Keratinocyte (primary cell): Measurements from ENCODE around the gene UBE2N. TPM values are rescaled to one million over a fixed set of nuclear protein-coding genes. Genes with fewer than 3 reads are reported as not detected.

Experiments used
- DNase-seq: peaks from one replicate; pipeline ENCODE4 v3.0.0-alpha.2; 2011; ENCODE audit warnings: low read depth, missing footprints, low spot score
- FAIRE-seq: peaks from 2 replicates; lab custom pipeline; 2011; peaks lifted over from hg19 to GRCh38; lab: Jason Lieb, UNC
- H2AFZ ChIP-seq: 2 replicates; pipeline ENCODE4 v1.6.0; 2012; ENCODE audit warnings: low read length, control low read depth, inconsistent platforms; ENCODE audit not compliant: control insufficient read depth
- H3K27ac ChIP-seq: 2 replicates; pipeline ENCODE4 v1.5.1; 2011; ENCODE audit warnings: low read length; ENCODE audit not compliant: control insufficient read depth, insufficient read depth
- H3K27me3 ChIP-seq: 3 replicates; pipeline ENCODE4 v1.6.0; 2011; ENCODE audit warnings: low read length; ENCODE audit not compliant: control insufficient read depth, insufficient read depth; ENCODE audit errors: extremely low read depth
- H3K36me3 ChIP-seq, 2 experiments: 2 replicates in 1 of 2; 3 replicates in 1 of 2; pipeline ENCODE4 v1.5.1; 2011; ENCODE audit warnings: low read length in 2 of 2, mild to moderate bottlenecking in 1 of 2; ENCODE audit not compliant: control insufficient read depth in 2 of 2, insufficient read depth in 2 of 2; ENCODE audit errors: extremely low read depth in 1 of 2
- H3K4me1 ChIP-seq: 3 replicates; pipeline ENCODE4 v1.5.1; 2011; ENCODE audit warnings: low read length; ENCODE audit not compliant: control insufficient read depth, insufficient read depth; ENCODE audit errors: extremely low read depth
- H3K4me2 ChIP-seq: 3 replicates; pipeline ENCODE4 v1.6.0; 2011; ENCODE audit warnings: low read depth, low read length; ENCODE audit not compliant: control insufficient read depth, insufficient read depth; ENCODE audit errors: extremely low read depth
- H3K4me3 ChIP-seq, 3 experiments: fragments of 200-600 bp in 1 of 3; sonication (generic) in 1 of 3; 2 replicates in 2 of 3; 3 replicates in 1 of 3; pipeline ENCODE4 v1.5.1; 2011 to 2016; ENCODE audit warnings: low read length in 3 of 3, mild to moderate bottlenecking in 3 of 3, control low read depth in 2 of 3, inconsistent platforms in 1 of 3, low read depth in 1 of 3, mixed read lengths in 1 of 3, mixed run types in 1 of 3, moderate library complexity in 1 of 3; ENCODE audit not compliant: control insufficient read depth in 2 of 3, insufficient read depth in 2 of 3; ENCODE audit errors: extremely low read depth in 1 of 3
- H3K79me2 ChIP-seq: 2 replicates; pipeline ENCODE4 v1.6.0; 2012; ENCODE audit warnings: low read length; ENCODE audit not compliant: control insufficient read depth, insufficient read depth
- H3K9ac ChIP-seq: 3 replicates; pipeline ENCODE4 v1.6.0; 2011; ENCODE audit warnings: low read length; ENCODE audit not compliant: control insufficient read depth, insufficient read depth; ENCODE audit errors: extremely low read depth
- H3K9me1 ChIP-seq: 3 replicates; pipeline ENCODE4 v1.6.0; 2011; ENCODE audit warnings: low read length; ENCODE audit not compliant: control insufficient read depth, insufficient read depth; ENCODE audit errors: extremely low read depth
- H3K9me3 ChIP-seq: 2 replicates; pipeline ENCODE4 v1.5.1; 2012; ENCODE audit warnings: low read depth, low read length; ENCODE audit not compliant: control insufficient read depth
- H4K20me1 ChIP-seq: 3 replicates; pipeline ENCODE4 v1.6.0; 2011; ENCODE audit warnings: low read length; ENCODE audit not compliant: control insufficient read depth, insufficient read depth; ENCODE audit errors: extremely low read depth
- CTCF ChIP-seq, 3 experiments: IDR thresholded peaks in 1 of 3; conservative IDR thresholded peaks in 1 of 3; optimal IDR thresholded peaks in 1 of 3; 2 replicates in 2 of 3; 3 replicates in 1 of 3; pipeline versions ENCODE3 to v1.5.1; 2011; ENCODE audit warnings: low read length in 3 of 3, mild to moderate bottlenecking in 3 of 3, moderate library complexity in 2 of 3, control low read depth in 1 of 3, inconsistent platforms in 1 of 3; ENCODE audit not compliant: insufficient read depth in 2 of 3; ENCODE audit errors: extremely low read depth in 1 of 3
- EZH2 ChIP-seq: IDR thresholded peaks from one replicate; pipeline ENCODE4 v1.6.1; 2012; ENCODE audit warnings: inconsistent platforms, mild to moderate bottlenecking, low read length, moderate library complexity
- dilution Hi-C: fragments of 300-500 bp; cut with MboI; formaldehyde crosslinking; loops from one replicate; pipeline ENCODE4 v1.7.0; 2020; ENCODE audit warnings: low sequenced_read_pairs; ENCODE audit not compliant: extremely low pct_ligation_motif_present
- polyA plus RNA-seq, 5 experiments: library from polyadenylated mRNA; depleted of rRNA in 3 of 5; stranded (reverse) in 3 of 5; stranded (forward) in 1 of 5; unstranded in 1 of 5; fragments of >200 nt; gene quantifications; 1 replicate in 1 of 5; 2 replicates in 3 of 5; 3 replicates in 1 of 5; pipeline versions ENCODE4 v1.2.1 to v1.2.3, GENCODE V29; 2011 to 2012; ENCODE audit warnings: missing spikeins in 2 of 5, low read depth in 1 of 5, low replicate concordance in 1 of 5

Gene UBE2N
- polyA plus RNA-seq, 1 donor (not counting 4 experiments of a cell fraction or from before 2014, with no cell fraction given), result 218 TPM

- Histone ChIP-seq H3K4me3 (no peak overlapping the region), H3K4me1 (no peaks in the 10 kb centered on the region), H3K27me3 (no peaks in the 10 kb centered on the region), H3K9me3 (no peaks in the 10 kb centered on the region), H3K9me1 (no peaks in the 10 kb centered on the region), H3K27ac (no peak overlapping the region), H3K9ac (no peak overlapping the region), H3K4me2 (no peak overlapping the region), H4K20me1 (no peaks in the 10 kb centered on the region), H2AFZ (no peak overlapping the region), H3K79me2 (peaks cover 8% of the 10 kb centered on the region), H3K36me3 (peaks cover 4 to 12% of the 10 kb centered on the region in 2 experiments)
- TF ChIP-seq EZH2 (no peak), CTCF (optimal IDR thresholded peaks at IDR 0.05 in 1 of 3, IDR thresholded peaks at IDR 0.05 in 1 of 3, conservative IDR thresholded peaks at IDR 0.05 in 1 of 3; ENCODE audit: extremely low read depth in 1 of 3, insufficient read depth in 2 of 3, low read length in 3 of 3) (no peak)
- FAIRE-seq, result no peak
- dilution Hi-C loops, result no loop called here
- DNase-seq, result no peak
These were observed 44.3 kb downstream of the UBE2N start for GRCh38 chr12:93397412-93397811.

GRCh38 chr12:93393425-93393824 is 48.3 kb downstream of the UBE2N start:
- DNase-seq, result no peak
- Histone ChIP-seq H3K9ac (no peak overlapping the region), H3K9me1 (no peaks in the 10 kb centered on the region), H3K9me3 (no peaks in the 10 kb centered on the region), H3K4me2 (no peak overlapping the region), H2AFZ (no peak overlapping the region), H3K4me3 (no peak overlapping the region), H3K27ac (no peak overlapping the region), H3K27me3 (no peaks in the 10 kb centered on the region), H4K20me1 (no peaks in the 10 kb centered on the region), H3K36me3 (peaks cover 4 to 10% of the 10 kb centered on the region in 2 experiments), H3K4me1 (no peaks in the 10 kb centered on the region), H3K79me2 (peaks cover 43% of the 10 kb centered on the region)
- dilution Hi-C loops, result no loop called here
- no peak for FAIRE-seq
- TF ChIP-seq CTCF (optimal IDR thresholded peaks at IDR 0.05 in 1 of 3, IDR thresholded peaks at IDR 0.05 in 1 of 3, conservative IDR thresholded peaks at IDR 0.05 in 1 of 3; ENCODE audit: extremely low read depth in 1 of 3, insufficient read depth in 2 of 3, low read length in 3 of 3) (no peak), EZH2 (no peak)
